Karpas-422 (cell line): Measurements from ENCODE around the gene PLD6. TPM values are rescaled to one million over a fixed set of nuclear protein-coding genes. Genes with fewer than 3 reads are reported as not detected.

ENCODE experiments used
- DNase-seq: peaks from one replicate; pipeline ENCODE4 v3.0.0-alpha.2; 2015
- H2AFZ ChIP-seq: fragments of 200-600 bp; sonication (generic); 2 replicates; pipeline ENCODE4 v1.6.1; 2014; ENCODE audit warnings: antibody characterized with exemption, low read length, mixed read lengths
- H3K27ac ChIP-seq: fragments of 200-600 bp; sonication (generic); 2 replicates; pipeline ENCODE4 v1.5.1; 2014; ENCODE audit warnings: mild to moderate bottlenecking, low read length, moderate library complexity
- H3K27me3 ChIP-seq: fragments of 200-600 bp; sonication (generic); 2 replicates; pipeline ENCODE4 v1.6.1; 2014; ENCODE audit warnings: low read length, mixed read lengths
- H3K36me3 ChIP-seq: fragments of 200-600 bp; sonication (generic); 2 replicates; pipeline ENCODE4 v1.6.1; 2014; ENCODE audit warnings: low read length, mixed read lengths; ENCODE audit not compliant: insufficient read depth
- H3K4me1 ChIP-seq: fragments of 200-600 bp; sonication (generic); 2 replicates; pipeline ENCODE4 v1.6.1; 2014; ENCODE audit warnings: mild to moderate bottlenecking, low read length, mixed read lengths
- H3K4me2 ChIP-seq: fragments of 200-600 bp; sonication (generic); 2 replicates; pipeline ENCODE4 v1.6.1; 2014; ENCODE audit warnings: low read length, low read depth, mild to moderate bottlenecking; ENCODE audit not compliant: poor library complexity, severe bottlenecking
- H3K4me3 ChIP-seq: fragments of 200-600 bp; sonication (generic); 2 replicates; pipeline ENCODE4 v1.5.1; 2014; ENCODE audit warnings: mild to moderate bottlenecking, antibody characterized with exemption, low read length, mixed read lengths
- H3K79me2 ChIP-seq: fragments of 200-600 bp; sonication (generic); 2 replicates; pipeline ENCODE4 v1.6.1; 2014; ENCODE audit warnings: mild to moderate bottlenecking, low read length, mixed read lengths
- H3K9ac ChIP-seq: fragments of 200-600 bp; sonication (generic); 2 replicates; pipeline ENCODE4 v1.6.0; 2014; ENCODE audit warnings: low read length
- H3K9me2 ChIP-seq: fragments of 200-600 bp; sonication (generic), shearing (Covaris generic); replicated peaks from 2 replicates; pipeline ENCODE4 v1.6.0; 2014; ENCODE audit warnings: mild to moderate bottlenecking, low read length, moderate library complexity; ENCODE audit not compliant: insufficient read depth
- H3K9me3 ChIP-seq: fragments of 300-700, 200-600 bp; sonication (generic); 2 replicates; pipeline ENCODE4 v1.6.1; 2014; ENCODE audit warnings: low read length, mixed read lengths
- H4K20me1 ChIP-seq: fragments of 200-600 bp; sonication (generic); 2 replicates; pipeline ENCODE4 v1.6.1; 2014; ENCODE audit warnings: mild to moderate bottlenecking, antibody characterized with exemption, low read length, low read depth; ENCODE audit not compliant: insufficient read depth
- total RNA-seq: library from RNA; depleted of rRNA; stranded (reverse); fragments of >200 nt; shearing (Covaris generic); gene quantifications from 2 replicates; pipeline ENCODE4 v1.2.3, GENCODE V29; 2014; ENCODE audit warnings: low replicate concordance

PLD6 gene
- total RNA-seq, 1 experiment from 2014 or later, result not detected

GRCh38 chr17:17180741-17181525 is 25.2 kb downstream of the PLD6 start:
- Histone ChIP-seq H4K20me1 (no peaks in the 10 kb centered on the region), H3K4me3 (no peak overlapping the region), H2AFZ (no peak overlapping the region), H3K4me2 (no peak overlapping the region), H3K9me3 (no peaks in the 10 kb centered on the region), H3K27ac (no peak overlapping the region), H3K79me2 (no peaks in the 10 kb centered on the region), H3K36me3 (no peaks in the 10 kb centered on the region), H3K9me2 (no peaks in the 10 kb centered on the region), H3K27me3 (no peaks in the 10 kb centered on the region), H3K9ac (no peak overlapping the region), H3K4me1 (no peaks in the 10 kb centered on the region)
- no peak for DNase-seq

DNA sequence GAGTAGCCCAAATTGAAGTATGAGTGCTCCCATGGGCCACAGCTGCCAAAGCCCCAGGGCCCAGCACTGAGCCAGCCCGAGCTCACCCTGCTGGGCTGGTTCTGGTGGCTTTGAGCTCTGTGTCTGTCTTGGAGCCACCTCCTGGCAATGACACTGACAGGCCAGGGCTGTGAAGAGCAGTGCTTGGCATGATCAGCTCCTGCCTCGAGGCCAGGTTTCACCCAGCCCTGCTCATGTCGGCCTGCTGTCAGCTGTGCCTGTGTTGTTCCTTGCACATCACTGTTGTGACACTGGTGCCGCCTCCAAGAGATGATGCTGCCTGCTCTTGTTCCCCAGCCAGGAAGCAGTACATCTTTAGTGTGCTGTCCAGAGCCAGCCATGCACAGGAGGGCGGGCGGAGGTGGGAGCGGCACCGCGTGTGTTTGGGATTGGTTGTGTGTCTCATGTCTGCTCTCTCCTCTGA is 26.0 kb downstream of the PLD6 start:
- H3K4me1 ChIP-seq, result no peaks in the 10 kb centered on the region
- no peaks in the 10 kb centered on the region for H3K9me2 ChIP-seq
- H3K27ac ChIP-seq, result no peak overlapping the region
- no peaks in the 10 kb centered on the region for H3K27me3 ChIP-seq
- H3K4me2 ChIP-seq, result no peak overlapping the region
- no peaks in the 10 kb centered on the region for H3K36me3 ChIP-seq
- no peak overlapping the region for H2AFZ ChIP-seq
- no peaks in the 10 kb centered on the region for H3K9me3 ChIP-seq
- no peak for DNase-seq
- no peaks in the 10 kb centered on the region for H3K79me2 ChIP-seq
- H4K20me1 ChIP-seq, result no peaks in the 10 kb centered on the region
- no peak overlapping the region for H3K4me3 ChIP-seq
- H3K9ac ChIP-seq, result no peak overlapping the region

- Histone ChIP-seq H3K4me3 (no peak overlapping the region), H3K4me2 (no peak overlapping the region), H3K27ac (no peak overlapping the region), H2AFZ (no peak overlapping the region), H3K4me1 (no peaks in the 10 kb centered on the region), H3K9me3 (no peaks in the 10 kb centered on the region), H3K36me3 (no peaks in the 10 kb centered on the region), H3K27me3 (no peaks in the 10 kb centered on the region), H3K9me2 (no peaks in the 10 kb centered on the region), H3K9ac (no peak overlapping the region), H3K79me2 (no peaks in the 10 kb centered on the region), H4K20me1 (no peaks in the 10 kb centered on the region)
- DNase-seq, result no peak
Measured at GRCh38 chr17:17179371-17179827, 26.7 kb downstream of the PLD6 start.

GRCh38 chr17:17177176-17177575 is 29.0 kb downstream of the PLD6 start:
- Histone ChIP-seq H3K27me3 (no peaks in the 10 kb centered on the region), H3K9me3 (no peaks in the 10 kb centered on the region), H3K9me2 (no peaks in the 10 kb centered on the region), H3K4me2 (no peak overlapping the region), H3K36me3 (no peaks in the 10 kb centered on the region), H3K4me1 (no peaks in the 10 kb centered on the region), H3K9ac (no peak overlapping the region), H3K4me3 (no peak overlapping the region), H4K20me1 (no peaks in the 10 kb centered on the region), H3K27ac (no peak overlapping the region), H3K79me2 (no peaks in the 10 kb centered on the region), H2AFZ (no peak overlapping the region)
- DNase-seq, result no peak

DNA sequence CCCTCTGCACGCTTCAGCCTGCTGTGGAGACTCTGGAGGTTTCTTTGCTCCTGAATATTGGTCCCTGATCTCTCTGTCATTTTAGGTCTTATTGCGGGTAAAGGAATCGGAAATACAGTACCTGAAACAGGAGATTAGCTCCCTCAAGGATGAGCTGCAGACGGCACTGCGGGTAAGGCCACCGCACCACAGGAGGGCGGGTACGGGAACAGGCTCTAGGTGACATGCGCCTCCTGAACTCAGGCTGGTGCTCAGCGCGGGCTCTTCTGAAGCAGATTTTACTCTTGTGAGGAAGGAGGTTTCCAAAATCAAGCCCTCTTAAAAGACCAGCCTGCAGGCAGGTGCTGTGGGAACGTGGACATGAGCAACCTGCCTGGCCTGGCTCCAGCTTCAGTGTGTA is 29.8 kb downstream of the PLD6 start:
- Histone ChIP-seq H3K27me3 (no peaks in the 10 kb centered on the region), H2AFZ (no peak overlapping the region), H3K79me2 (no peaks in the 10 kb centered on the region), H3K27ac (no peak overlapping the region), H3K36me3 (no peaks in the 10 kb centered on the region), H3K9ac (no peak overlapping the region), H3K9me2 (no peaks in the 10 kb centered on the region), H4K20me1 (no peaks in the 10 kb centered on the region), H3K4me1 (no peaks in the 10 kb centered on the region), H3K4me2 (no peak overlapping the region), H3K9me3 (no peaks in the 10 kb centered on the region), H3K4me3 (no peak overlapping the region)
- DNase-seq, result no peak

DNA sequence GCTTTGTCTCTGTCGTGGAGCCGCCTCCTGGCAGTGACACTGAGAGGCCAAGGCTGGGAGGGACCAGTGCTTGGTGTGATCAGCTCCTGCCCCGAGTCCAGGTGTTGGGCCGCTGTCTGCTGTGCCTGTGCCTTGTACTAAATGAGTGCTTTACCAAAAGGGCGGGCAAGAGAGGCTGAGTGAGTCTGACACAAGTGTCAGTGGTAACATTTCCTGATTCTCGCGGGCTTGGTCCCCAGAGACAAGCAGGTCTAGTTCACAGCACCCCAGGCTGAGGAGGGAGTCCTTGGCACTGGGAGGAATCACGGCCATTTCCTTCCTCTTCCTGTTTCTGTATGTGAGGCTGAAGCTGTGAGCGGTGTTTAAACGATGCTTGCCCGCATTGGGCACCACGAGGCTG is 30.2 kb downstream of the PLD6 start:
- H3K4me2 ChIP-seq, result no peak overlapping the region
- H3K27me3 ChIP-seq, result no peaks in the 10 kb centered on the region
- H3K27ac ChIP-seq, result no peak overlapping the region
- H3K9ac ChIP-seq, result no peak overlapping the region
- DNase-seq, result no peak
- no peaks in the 10 kb centered on the region for H4K20me1 ChIP-seq
- no peaks in the 10 kb centered on the region for H3K36me3 ChIP-seq
- H2AFZ ChIP-seq, result no peak overlapping the region
- no peaks in the 10 kb centered on the region for H3K79me2 ChIP-seq
- no peaks in the 10 kb centered on the region for H3K9me2 ChIP-seq
- H3K9me3 ChIP-seq, result no peaks in the 10 kb centered on the region
- no peaks in the 10 kb centered on the region for H3K4me1 ChIP-seq
- H3K4me3 ChIP-seq, result no peak overlapping the region

GRCh38 chr17:17175340-17175739 is 30.8 kb downstream of the PLD6 start:
- H3K4me1 ChIP-seq, result no peaks in the 10 kb centered on the region
- no peak for DNase-seq
- no peak overlapping the region for H3K9ac ChIP-seq
- H2AFZ ChIP-seq, result no peak overlapping the region
- no peak overlapping the region for H3K4me2 ChIP-seq
- no peaks in the 10 kb centered on the region for H3K27me3 ChIP-seq
- H3K9me3 ChIP-seq, result no peaks in the 10 kb centered on the region
- H4K20me1 ChIP-seq, result no peaks in the 10 kb centered on the region
- H3K9me2 ChIP-seq, result no peaks in the 10 kb centered on the region
- H3K4me3 ChIP-seq, result no peak overlapping the region
- no peaks in the 10 kb centered on the region for H3K79me2 ChIP-seq
- no peak overlapping the region for H3K27ac ChIP-seq
- H3K36me3 ChIP-seq, result no peaks in the 10 kb centered on the region

DNA sequence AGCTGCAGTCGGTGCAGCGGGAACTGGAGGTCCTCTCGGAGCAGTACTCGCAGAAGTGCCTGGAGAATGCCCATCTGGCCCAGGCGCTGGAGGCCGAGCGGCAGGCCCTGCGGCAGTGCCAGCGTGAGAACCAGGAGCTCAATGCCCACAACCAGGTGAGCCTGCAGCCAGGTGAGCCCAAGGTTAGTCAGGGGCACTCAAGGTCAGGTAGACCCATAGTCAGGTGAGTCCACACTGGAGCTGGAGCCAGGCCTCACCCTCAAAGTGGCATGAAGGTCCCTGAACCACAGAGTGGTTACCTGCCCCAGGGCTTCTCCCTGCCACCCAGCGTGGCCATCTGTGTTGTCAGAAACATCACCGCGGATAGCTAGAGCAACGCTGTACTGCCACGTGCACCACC is 32.2 kb downstream of the PLD6 start:
- H3K27me3 ChIP-seq, result no peaks in the 10 kb centered on the region

More for the DNA sequence above, 32.2 kb downstream of the PLD6 start:
- Histone ChIP-seq H4K20me1 (no peaks in the 10 kb centered on the region), H3K9ac (no peak overlapping the region), H3K9me2 (no peaks in the 10 kb centered on the region), H3K9me3 (no peaks in the 10 kb centered on the region), H3K27ac (no peak overlapping the region), H3K4me2 (no peak overlapping the region), H3K4me1 (no peaks in the 10 kb centered on the region), H3K79me2 (no peaks in the 10 kb centered on the region), H3K36me3 (no peaks in the 10 kb centered on the region), H2AFZ (no peak overlapping the region), H3K4me3 (no peak overlapping the region)
- no peak for DNase-seq
